Measurements from ENCODE around the gene INHBB. TPM values are rescaled to one million over a fixed set of nuclear protein-coding genes. Genes with fewer than 3 reads are reported as not detected.
"Not testable (repeated sequence)": the region's sequence is repeated elsewhere in the genome, so short reads cannot be mapped to it uniquely, and the experiment has no call there.

INHBB gene
- total and polyA plus RNA-seq, 4 experiments from 2014 or later, result not detected

DNA sequence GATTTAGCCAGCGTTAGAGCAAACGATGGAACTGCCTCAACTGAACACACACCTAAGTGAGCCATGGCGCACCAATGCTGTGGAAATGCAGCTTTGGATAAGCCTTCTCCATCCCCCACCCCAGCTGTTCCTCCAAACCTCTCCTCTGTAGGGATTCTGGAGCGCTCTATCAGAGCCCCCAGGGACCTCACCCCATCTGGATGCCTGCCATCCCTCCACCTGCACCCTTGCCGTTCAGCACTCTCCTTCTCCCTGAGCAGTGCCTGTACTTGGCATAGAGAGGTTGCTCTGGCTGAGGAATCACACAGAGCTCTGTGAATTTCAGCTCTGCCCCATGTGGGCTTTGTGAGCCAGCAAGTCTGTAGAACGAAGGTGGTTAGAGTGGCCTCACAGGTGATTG, 42.8 kb upstream of the INHBB start:
- Mint-ChIP-seq H3K4me3 (no peak overlapping the region), H3K27me3 (no peaks in the 10 kb centered on the region), H3K27ac (no peak overlapping the region), H3K36me3 (peaks cover 14 to 35% of the 10 kb centered on the region in 2 donors), H3K9me3 (no peaks in the 10 kb centered on the region), H3K4me1 (peaks cover 0 to 7% (median under 1%) of the 10 kb centered on the region in 4 donors)
- CTCF ChIA-PET (ENCODE audit: partially characterized antibody), result interaction anchor here (1.2 to 11.3 kb wide), 2 partner anchors 10 to 642 kb away, joined by 3 to 91 read pairs; no protein-coding TSS in a partner anchor
- Histone ChIP-seq H3K27ac (ENCODE audit: low read depth, low read length) (no peak overlapping the region), H3K9me3 (ENCODE audit: control insufficient read depth in 1 of 2, low read length in 2 of 2) (no peaks in the 10 kb centered on the region), H3K27me3 (ENCODE audit: insufficient read depth, low read length) (no peaks in the 10 kb centered on the region), H3K36me3 (ENCODE audit: insufficient read depth, low read length) (no peaks in the 10 kb centered on the region), H3K4me1 (ENCODE audit: insufficient read depth, low read length) (no peaks in the 10 kb centered on the region), H3K4me3 (ENCODE audit: low read length in 2 of 2) (no peak overlapping the region)
- DNase-seq, result no peak
- intact Hi-C loops (cut with micrococcal nuclease), result no loop called here
- POLR2A ChIA-PET (ENCODE audit: partially characterized antibody), result no interaction called here

DNA sequence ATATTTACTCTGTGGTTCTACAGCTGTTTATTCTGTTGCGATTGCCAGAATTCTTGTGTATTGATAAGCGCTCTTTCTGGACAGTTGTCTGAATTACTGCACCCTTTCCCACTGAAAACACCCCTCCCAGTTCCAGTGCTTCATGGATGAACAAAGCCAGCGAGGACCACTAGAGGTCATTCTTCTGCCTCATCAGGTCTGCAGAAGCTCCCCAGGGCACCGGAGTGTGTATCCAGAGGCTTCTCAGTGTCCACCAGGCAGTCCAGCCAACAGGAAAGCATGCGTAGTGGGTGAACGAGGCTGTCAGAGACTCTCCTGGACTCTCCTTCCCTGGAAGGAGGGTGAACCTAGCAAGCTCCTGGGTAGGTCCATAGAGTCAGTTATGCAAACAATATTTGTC, 40.6 kb upstream of the INHBB start:
- Histone ChIP-seq H3K4me1 (ENCODE audit: insufficient read depth, low read length) (no peaks in the 10 kb centered on the region), H3K9me3 (ENCODE audit: control insufficient read depth in 1 of 2, low read length in 2 of 2) (no peaks in the 10 kb centered on the region), H3K36me3 (ENCODE audit: insufficient read depth, low read length) (no peaks in the 10 kb centered on the region), H3K27ac (ENCODE audit: low read depth, low read length) (no peak overlapping the region), H3K27me3 (ENCODE audit: insufficient read depth, low read length) (no peaks in the 10 kb centered on the region), H3K4me3 (ENCODE audit: low read length in 2 of 2) (no peak overlapping the region)
- Mint-ChIP-seq H3K4me3 (no peak overlapping the region), H3K27ac (no peak overlapping the region), H3K4me1 (peaks cover 0 to 7% (median under 1%) of the 10 kb centered on the region in 4 donors), H3K9me3 (no peaks in the 10 kb centered on the region), H3K27me3 (no peaks in the 10 kb centered on the region), H3K36me3 (peaks cover 4 to 23% of the 10 kb centered on the region in 2 donors)
- POLR2A ChIA-PET (ENCODE audit: partially characterized antibody), result no interaction called here
- no peak for DNase-seq
- CTCF ChIA-PET (ENCODE audit: partially characterized antibody), result interaction anchor here (11.3 kb wide), 1 partner anchor 8 kb away, joined by 91 read pairs; no protein-coding TSS in a partner anchor
- intact Hi-C loops (cut with micrococcal nuclease), result no loop called here

DNA sequence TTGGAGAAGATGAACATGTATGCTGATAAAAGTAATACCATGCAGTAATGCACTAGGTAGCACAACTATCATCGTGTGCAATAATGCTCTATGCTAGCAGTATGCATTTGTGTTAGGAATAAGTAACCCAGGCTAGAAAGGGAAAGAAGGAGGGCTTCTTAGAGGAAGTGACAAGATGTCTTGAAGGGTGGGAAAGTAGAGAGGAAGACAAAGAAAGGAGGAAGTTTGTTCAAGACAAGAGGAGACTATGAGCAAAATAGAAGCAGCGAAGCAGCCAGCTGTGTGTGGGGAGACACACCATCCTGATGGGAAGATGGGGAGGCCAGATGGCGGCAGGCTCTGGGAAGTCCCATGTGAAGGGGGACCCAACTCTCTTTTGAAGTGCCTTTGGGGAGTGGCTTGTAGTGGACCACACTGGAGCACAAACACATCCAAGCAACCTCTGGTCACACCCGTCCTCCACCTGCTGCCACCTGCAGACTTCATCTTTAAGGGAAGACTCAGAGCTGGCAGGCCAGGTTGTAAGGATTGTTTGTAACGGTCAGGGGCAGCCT, 39.9 kb upstream of the INHBB start:
- H3K27me3 ChIP-seq (ENCODE audit: insufficient read depth, low read length), result no peaks in the 10 kb centered on the region
- ChIA-PET CTCF (ENCODE audit: partially characterized antibody) (no interaction called here), POLR2A (ENCODE audit: partially characterized antibody) (no interaction called here)
- H3K27ac ChIP-seq (ENCODE audit: low read depth, low read length), result no peak overlapping the region
- Mint-ChIP-seq H3K4me3 (no peak overlapping the region), H3K9me3 (no peaks in the 10 kb centered on the region), H3K27ac (peak overlapping the region in 2 of 7 donors; percentile 14 to 31), H3K36me3 (peaks cover 4 to 22% of the 10 kb centered on the region in 2 donors), H3K27me3 (no peaks in the 10 kb centered on the region), H3K4me1 (peaks cover 0 to 7% (median under 1%) of the 10 kb centered on the region in 4 donors)
- H3K36me3 ChIP-seq (ENCODE audit: insufficient read depth, low read length), result no peaks in the 10 kb centered on the region
- intact Hi-C loops (cut with micrococcal nuclease), result no loop called here
- DNase-seq, result no peak
- H3K4me3 ChIP-seq (ENCODE audit: low read length in 2 of 2), result no peak overlapping the region
- no peaks in the 10 kb centered on the region for H3K9me3 ChIP-seq (ENCODE audit: control insufficient read depth in 1 of 2, low read length in 2 of 2)
- H3K4me1 ChIP-seq (ENCODE audit: insufficient read depth, low read length), result no peaks in the 10 kb centered on the region

DNA sequence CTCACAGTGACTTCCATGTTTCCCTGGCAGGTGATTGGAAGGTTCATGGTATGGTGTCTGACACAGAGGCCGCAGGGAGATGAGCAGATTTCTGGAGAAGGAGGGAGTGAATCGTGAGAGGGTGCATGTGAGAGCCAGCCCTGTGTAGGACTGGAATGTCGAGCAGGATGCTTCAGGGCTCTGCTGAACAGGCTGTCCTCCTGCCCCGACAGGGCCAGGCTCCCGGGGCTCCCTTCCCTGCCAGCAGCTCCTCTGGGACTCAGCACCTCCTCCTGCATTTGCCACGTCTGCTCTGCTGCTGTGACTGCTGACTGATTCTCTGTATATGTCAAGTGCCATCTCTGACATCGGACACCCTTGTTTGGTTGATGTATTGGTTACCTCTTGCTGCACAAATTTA, 38.5 kb upstream of the INHBB start:
- H3K27me3 Mint-ChIP-seq, result no peaks in the 10 kb centered on the region

DNA sequence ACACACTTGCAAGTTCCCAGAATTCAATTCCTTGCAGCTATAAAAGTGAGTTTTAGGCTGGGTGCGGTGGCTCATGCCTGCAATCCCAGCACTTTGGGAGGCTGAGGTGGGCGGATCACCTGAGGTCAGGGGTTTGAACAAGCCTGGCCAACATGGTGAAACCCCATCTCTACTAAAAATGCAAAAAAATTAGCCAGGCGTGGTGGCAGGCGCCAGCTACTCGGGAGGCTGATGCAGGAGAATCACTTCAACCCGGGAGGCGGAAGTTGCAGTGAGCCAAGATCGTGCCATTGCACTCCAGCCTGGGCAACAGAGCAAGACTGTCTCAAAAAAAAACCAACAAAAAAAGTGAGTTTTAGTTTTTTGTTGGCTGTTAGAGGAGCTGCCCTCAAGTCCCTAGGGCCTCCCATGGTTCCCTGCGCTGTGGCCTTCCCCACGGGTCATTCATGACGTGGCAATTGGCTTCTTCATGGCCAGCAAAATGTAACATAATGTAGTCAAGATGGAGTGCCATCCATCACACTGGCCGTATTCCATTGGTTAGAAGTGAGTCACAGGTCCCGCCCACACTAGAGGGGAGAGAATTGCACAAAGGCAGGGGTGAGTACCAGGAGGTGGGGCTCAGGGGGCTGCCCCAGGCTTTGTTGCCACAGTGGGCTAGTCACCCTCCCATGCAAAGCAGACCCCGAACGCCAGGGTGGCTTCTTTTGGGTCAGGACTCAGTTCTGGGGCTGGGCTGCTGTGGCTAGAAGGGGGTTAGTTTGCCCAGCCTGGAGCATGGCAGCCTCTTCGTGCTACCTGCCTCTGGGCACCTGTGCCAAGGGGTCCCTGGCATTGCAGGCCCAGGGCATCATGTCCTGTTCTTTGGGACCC, 37.7 kb upstream of the INHBB start:
- Mint-ChIP-seq H3K9me3 (no peaks in the 10 kb centered on the region), H3K4me3 (no peak overlapping the region), H3K4me1 (peaks cover 4 to 10% (median 8%) of the 10 kb centered on the region in 4 donors), H3K27ac (peak overlapping the region in 2 of 7 donors; percentile 29 to 75), H3K36me3 (peaks cover 0 to 11% of the 10 kb centered on the region in 2 donors), H3K27me3 (no peaks in the 10 kb centered on the region)
- Histone ChIP-seq H3K9me3 (ENCODE audit: control insufficient read depth in 1 of 2, low read length in 2 of 2) (no peaks in the 10 kb centered on the region), H3K4me1 (ENCODE audit: insufficient read depth, low read length) (peaks cover 8% of the 10 kb centered on the region), H3K4me3 (ENCODE audit: low read length in 2 of 2) (no peak overlapping the region), H3K27me3 (ENCODE audit: insufficient read depth, low read length) (no peaks in the 10 kb centered on the region), H3K36me3 (ENCODE audit: insufficient read depth, low read length) (no peaks in the 10 kb centered on the region), H3K27ac (ENCODE audit: low read depth, low read length) (no peak overlapping the region)
- ChIA-PET POLR2A (ENCODE audit: partially characterized antibody) (no interaction called here), CTCF (ENCODE audit: partially characterized antibody) (interaction anchor here (1.0 kb wide), 1 partner anchor 9 kb away, joined by 3 read pairs; no protein-coding TSS in a partner anchor)
- intact Hi-C loops (cut with micrococcal nuclease), result no loop called here
- no peak for DNase-seq

More for the DNA sequence above, 38.5 kb upstream of the INHBB start:
- no peak overlapping the region for H3K4me3 ChIP-seq (ENCODE audit: low read length in 2 of 2)
- H3K4me1 ChIP-seq (ENCODE audit: insufficient read depth, low read length), result peaks cover under 1% of the 10 kb centered on the region
- ChIA-PET POLR2A (ENCODE audit: partially characterized antibody) (no interaction called here), CTCF (ENCODE audit: partially characterized antibody) (interaction anchor here (1.0 kb wide), 1 partner anchor 9 kb away, joined by 3 read pairs; no protein-coding TSS in a partner anchor)
- H3K36me3 ChIP-seq (ENCODE audit: insufficient read depth, low read length), result no peaks in the 10 kb centered on the region
- H3K27me3 ChIP-seq (ENCODE audit: insufficient read depth, low read length), result no peaks in the 10 kb centered on the region
- H3K9me3 ChIP-seq (ENCODE audit: control insufficient read depth in 1 of 2, low read length in 2 of 2), result no peaks in the 10 kb centered on the region
- H3K9me3 Mint-ChIP-seq, result no peaks in the 10 kb centered on the region
- no peak overlapping the region for H3K27ac ChIP-seq (ENCODE audit: low read depth, low read length)
- no peak overlapping the region for H3K4me3 Mint-ChIP-seq
- DNase-seq, result no peak
- peaks cover under 1 to 18% of the 10 kb centered on the region in 2 donors for H3K36me3 Mint-ChIP-seq
- peaks cover 0 to 5% (median 2%) of the 10 kb centered on the region in 4 donors for H3K4me1 Mint-ChIP-seq
- no peak overlapping the region for H3K27ac Mint-ChIP-seq
- intact Hi-C loops (cut with micrococcal nuclease), result no loop called here

DNA sequence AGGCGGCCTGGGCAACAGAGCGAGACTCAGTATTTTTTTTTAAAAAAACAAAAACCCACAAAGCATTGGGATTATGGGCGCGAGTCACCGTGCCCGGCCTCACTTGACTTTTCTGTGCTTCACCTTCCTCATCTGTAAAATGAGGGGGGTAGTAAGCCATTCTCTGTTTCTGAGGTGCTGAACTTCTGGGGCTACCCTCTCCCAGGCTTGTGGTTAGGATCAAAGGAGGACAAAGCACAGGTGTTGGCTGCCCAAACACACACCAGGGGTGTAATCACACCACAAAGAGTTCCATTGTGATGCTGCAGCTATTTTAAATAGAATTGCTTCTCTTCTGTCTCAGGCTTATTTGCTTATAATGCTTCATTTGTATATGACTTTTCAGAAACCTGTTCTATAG, 35.8 kb upstream of the INHBB start:
- H3K4me1 ChIP-seq (ENCODE audit: insufficient read depth, low read length), result peaks cover 19% of the 10 kb centered on the region
- H3K9me3 ChIP-seq (ENCODE audit: control insufficient read depth in 1 of 2, low read length in 2 of 2), result no peaks in the 10 kb centered on the region
- Mint-ChIP-seq H3K36me3 (peaks cover 0 to 5% of the 10 kb centered on the region in 2 donors), H3K27me3 (peaks cover 0 to 3% of the 10 kb centered on the region in 2 donors), H3K27ac (no peak overlapping the region), H3K9me3 (no peaks in the 10 kb centered on the region), H3K4me3 (no peak overlapping the region), H3K4me1 (peaks cover 14 to 27% (median 19%) of the 10 kb centered on the region in 4 donors)
- no peaks in the 10 kb centered on the region for H3K36me3 ChIP-seq (ENCODE audit: insufficient read depth, low read length)
- no peak for DNase-seq
- no peaks in the 10 kb centered on the region for H3K27me3 ChIP-seq (ENCODE audit: insufficient read depth, low read length)
- CTCF ChIA-PET (ENCODE audit: partially characterized antibody), result interaction anchor here (1.5 to 6.8 kb wide), 4 partner anchors 27 to 201 kb away, joined by 3 to 83 read pairs (median 27); no protein-coding TSS in a partner anchor
- POLR2A ChIA-PET (ENCODE audit: partially characterized antibody), result no interaction called here
- H3K27ac ChIP-seq (ENCODE audit: low read depth, low read length), result no peak overlapping the region
- intact Hi-C loops (cut with micrococcal nuclease), result loop anchor here (5.0 to 10.0 kb wide), 2 partner anchors 485 to 668 kb away; no protein-coding TSS in a partner anchor
- no peak overlapping the region for H3K4me3 ChIP-seq (ENCODE audit: low read length in 2 of 2)

DNA sequence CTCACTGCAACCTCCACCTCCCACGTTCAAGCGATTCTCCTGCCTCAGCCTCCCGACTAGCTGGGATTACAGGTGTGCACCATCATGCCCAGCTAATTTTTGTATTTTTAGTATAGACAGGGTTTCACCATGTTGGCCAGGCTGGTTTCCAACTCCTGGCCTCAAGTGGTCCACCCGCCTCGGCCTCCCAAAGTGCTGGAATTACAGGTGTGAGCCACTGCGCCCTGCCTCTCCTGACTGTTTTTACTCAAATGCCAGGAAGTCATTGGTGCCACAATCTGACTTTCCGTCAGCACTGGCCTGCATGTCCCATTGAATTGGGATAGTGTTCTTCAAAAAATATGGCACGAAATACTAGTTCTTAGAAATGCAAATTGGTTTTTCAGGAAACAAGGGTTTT, 35.1 kb upstream of the INHBB start:
- peaks cover 19% of the 10 kb centered on the region for H3K4me1 ChIP-seq (ENCODE audit: insufficient read depth, low read length)
- H3K36me3 ChIP-seq (ENCODE audit: insufficient read depth, low read length); H3K27ac ChIP-seq (ENCODE audit: low read depth, low read length); POLR2A ChIA-PET (ENCODE audit: partially characterized antibody); H3K9me3 Mint-ChIP-seq; H3K27me3 Mint-ChIP-seq; H3K4me3 Mint-ChIP-seq; H3K27me3 ChIP-seq (ENCODE audit: insufficient read depth, low read length); H3K36me3 Mint-ChIP-seq; H3K27ac Mint-ChIP-seq; H3K4me3 ChIP-seq (ENCODE audit: low read length in 2 of 2); H3K9me3 ChIP-seq (ENCODE audit: control insufficient read depth in 1 of 2, low read length in 2 of 2); DNase-seq: not testable (repeated sequence)
- intact Hi-C loops (cut with micrococcal nuclease), result loop anchor here (5.0 to 10.0 kb wide), 2 partner anchors 486 to 669 kb away; no protein-coding TSS in a partner anchor
- peaks cover 13 to 29% (median 21%) of the 10 kb centered on the region in 4 donors for H3K4me1 Mint-ChIP-seq
- CTCF ChIA-PET (ENCODE audit: partially characterized antibody), result interaction anchor here (0.9 to 6.8 kb wide), 10 partner anchors 11 to 667 kb away, joined by 3 to 91 read pairs (median 4); no protein-coding TSS in a partner anchor

Measured in CD4-positive, alpha-beta memory T cell (primary cell).